Effector memory CD8-positive, alpha-beta T cell (primary cell): Measurements from ENCODE around the gene TMEM39B.
"Not testable (repeated sequence)": the region's sequence is repeated elsewhere in the genome, so short reads cannot be mapped to it uniquely, and the experiment has no call there.

Experiments used
- ATAC-seq: fragments of 150-1000 bp; cut with Tn5 transposase; replicated peaks from 2 replicates; pipeline ENCODE4 v1.10.0; 2021; ENCODE audit warnings: mild to moderate bottlenecking, moderate library complexity
- DNase-seq, 3 experiments: peaks; one replicate each; pipeline ENCODE4 v3.0.0; 2021
- H3K27ac Mint-ChIP-seq, 2 donors: one replicate each; pipeline ENCODE4 v1.8.0; 2022; ENCODE audit warnings: mild to moderate bottlenecking in 2 of 2, mixed read lengths in 2 of 2, moderate library complexity in 2 of 2
- H3K27me3 Mint-ChIP-seq, 2 donors: one replicate each; pipeline ENCODE4 v1.8.0; 2022; ENCODE audit warnings: mixed read lengths in 2 of 2
- H3K36me3 Mint-ChIP-seq: one replicate; pipeline ENCODE4 v1.8.0; 2022; ENCODE audit warnings: mild to moderate bottlenecking, moderate library complexity, mixed read lengths; ENCODE audit not compliant: insufficient read depth
- H3K4me1 Mint-ChIP-seq, 2 donors: one replicate each; pipeline ENCODE4 v1.8.0; 2022; ENCODE audit warnings: low read depth in 2 of 2, mixed read lengths in 2 of 2
- H3K4me3 Mint-ChIP-seq, 2 donors: one replicate each; pipeline ENCODE4 v1.8.0; 2022; ENCODE audit warnings: mild to moderate bottlenecking in 2 of 2, mixed read lengths in 2 of 2, moderate library complexity in 2 of 2
- H3K9me3 Mint-ChIP-seq, 2 donors: one replicate each; pipeline ENCODE4 v1.8.0; 2022; ENCODE audit warnings: mixed read lengths in 2 of 2

TMEM39B gene

GRCh38 chr1:32052887-32053286, 19.9 kb upstream of the TMEM39B start:
- H3K27me3 Mint-ChIP-seq, result no peaks in the 10 kb centered on the region
- no peak overlapping the region for H3K27ac Mint-ChIP-seq
- H3K4me1 Mint-ChIP-seq, result peaks cover 3% of the 10 kb centered on the region in 2 donors
- no peak overlapping the region for H3K4me3 Mint-ChIP-seq
- DNase-seq (no peak), ATAC-seq (no peak)
- H3K9me3 Mint-ChIP-seq, result no peaks in the 10 kb centered on the region
- H3K36me3 Mint-ChIP-seq, result peaks cover 54% of the 10 kb centered on the region

GRCh38 chr1:32055416-32055815, 17.3 kb upstream of the TMEM39B start:
- Mint-ChIP-seq H3K4me3 (no peak overlapping the region), H3K4me1 (no peaks in the 10 kb centered on the region), H3K36me3 (peaks cover 59% of the 10 kb centered on the region), H3K27ac (no peak overlapping the region), H3K27me3 (no peaks in the 10 kb centered on the region), H3K9me3 (no peaks in the 10 kb centered on the region)
- DNase-seq, result no peak
- ATAC-seq, result no peak

DNA sequence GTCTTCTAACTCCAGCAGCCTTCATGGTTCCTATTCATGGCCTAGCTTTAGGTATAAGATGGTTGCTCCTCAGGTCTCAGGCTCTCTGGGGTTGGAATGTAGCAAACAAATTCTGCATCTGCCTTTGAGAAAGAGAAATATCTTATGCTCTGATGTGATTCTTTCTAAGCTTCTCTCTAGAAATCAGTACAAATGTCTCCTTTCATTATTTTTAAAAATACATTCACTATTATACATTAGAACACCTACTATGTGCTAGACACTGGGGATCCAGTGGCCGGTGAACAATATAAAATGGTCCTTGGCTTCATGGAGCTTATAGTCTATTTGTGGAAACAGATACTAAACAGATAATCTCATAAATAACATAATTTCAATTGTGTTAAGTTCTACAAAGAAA, 16.1 kb upstream of the TMEM39B start:
- DNase-seq, result no peak
- ATAC-seq, result no peak
- Mint-ChIP-seq H3K4me3 (no peak overlapping the region), H3K9me3 (no peaks in the 10 kb centered on the region), H3K36me3 (peaks cover 66% of the 10 kb centered on the region), H3K27ac (peak overlapping the region in 1 of 2 donors; percentile 80), H3K27me3 (no peaks in the 10 kb centered on the region), H3K4me1 (no peaks in the 10 kb centered on the region)

- no peak for DNase-seq
- Mint-ChIP-seq H3K27ac (peak overlapping the region; percentile 9 to 78), H3K9me3 (no peaks in the 10 kb centered on the region), H3K27me3 (no peaks in the 10 kb centered on the region), H3K36me3 (peaks cover 56% of the 10 kb centered on the region), H3K4me1 (no peaks in the 10 kb centered on the region), H3K4me3 (no peak overlapping the region)
- no peak for ATAC-seq
Observed at GRCh38 chr1:32060914-32061313, 11.8 kb upstream of the TMEM39B start.

DNA sequence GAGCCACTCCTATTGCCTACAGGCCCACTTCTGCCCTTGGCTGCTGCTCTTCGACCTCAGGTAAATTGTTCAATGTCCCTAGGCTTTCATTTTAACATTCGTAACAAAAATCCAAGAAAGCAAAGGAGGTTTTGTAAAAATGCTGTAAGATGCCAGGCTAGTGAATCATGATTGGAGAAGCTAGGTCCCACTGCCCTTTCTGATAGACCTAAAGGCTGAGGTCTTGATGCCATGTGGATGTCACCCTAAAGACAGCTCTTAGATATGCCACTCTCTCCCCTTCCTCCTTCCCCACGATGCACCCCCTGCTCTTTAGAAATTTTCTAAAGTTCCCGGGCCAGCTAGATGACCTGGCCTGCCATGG, 9.9 kb upstream of the TMEM39B start:
- H3K4me1 Mint-ChIP-seq, result peaks cover 5 to 9% of the 10 kb centered on the region in 2 donors
- H3K27ac Mint-ChIP-seq, result peak overlapping the region; percentile 59 to 81
- H3K27me3 Mint-ChIP-seq, result no peaks in the 10 kb centered on the region
- H3K4me3 Mint-ChIP-seq, result no peak overlapping the region
- no peak for ATAC-seq
- no peak for DNase-seq
- no peaks in the 10 kb centered on the region for H3K9me3 Mint-ChIP-seq
- H3K36me3 Mint-ChIP-seq, result peaks cover 52% of the 10 kb centered on the region

- no peaks in the 10 kb centered on the region for H3K9me3 Mint-ChIP-seq
- H3K27me3 Mint-ChIP-seq, result no peaks in the 10 kb centered on the region
- peaks cover 47% of the 10 kb centered on the region for H3K36me3 Mint-ChIP-seq
- no peak overlapping the region for H3K4me3 Mint-ChIP-seq
- DNase-seq (no peak), ATAC-seq (peak; percentile 56)
- peaks cover 5 to 9% of the 10 kb centered on the region in 2 donors for H3K4me1 Mint-ChIP-seq
- peak overlapping the region; percentile 59 to 81 for H3K27ac Mint-ChIP-seq
Observed at GRCh38 chr1:32063261-32063681, 9.5 kb upstream of the TMEM39B start.

DNA sequence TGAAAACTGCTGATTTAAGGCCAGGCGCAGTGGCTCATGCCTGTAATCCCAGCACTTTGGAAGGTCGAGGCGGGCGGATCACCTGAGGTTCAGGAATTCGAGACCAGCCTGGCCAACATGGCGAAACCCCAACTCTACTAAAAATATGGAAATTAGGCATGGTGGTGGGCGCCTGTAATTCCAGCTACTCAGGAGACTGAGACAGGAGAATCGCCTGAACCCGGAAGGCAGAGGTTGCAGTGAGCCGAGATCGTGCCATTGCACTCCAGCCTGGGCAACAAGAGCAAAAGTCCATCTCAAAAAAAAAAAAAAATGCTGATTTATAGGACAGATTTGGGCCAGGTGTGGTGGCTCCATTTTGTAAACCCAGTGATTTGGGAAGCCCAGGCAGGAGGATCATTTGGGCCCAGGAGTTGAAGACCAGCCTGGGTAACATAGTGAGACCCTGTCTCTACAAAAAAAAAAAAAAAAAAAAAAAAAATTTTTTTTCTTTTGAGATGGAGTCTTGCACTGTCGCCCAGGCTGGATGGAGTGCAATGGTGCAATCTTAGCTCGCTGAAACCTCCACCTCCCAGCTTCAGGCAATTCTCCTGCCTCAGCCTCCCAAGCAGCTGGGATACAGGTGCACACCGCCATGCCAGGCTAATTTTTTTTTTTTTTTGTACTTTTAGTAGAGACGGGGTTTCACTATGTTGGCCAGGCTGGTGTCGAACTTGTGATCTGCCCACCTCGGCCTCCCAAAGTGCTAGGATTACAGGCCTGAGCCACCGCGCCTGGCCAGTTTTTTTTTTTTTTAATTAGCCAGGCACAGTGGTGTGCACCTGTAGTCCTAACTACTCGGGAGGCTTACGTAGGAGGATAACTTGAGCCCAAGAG, 6.9 kb upstream of the TMEM39B start:
- DNase-seq, H3K9me3 Mint-ChIP-seq, H3K27me3 Mint-ChIP-seq, H3K4me1 Mint-ChIP-seq, ATAC-seq: not testable (repeated sequence)
- peak overlapping the region in 1 of 2 donors; percentile 17 for H3K4me3 Mint-ChIP-seq
- H3K36me3 Mint-ChIP-seq, result peaks cover 25% of the 10 kb centered on the region
- peak overlapping the region in 1 of 2 donors; percentile 25 for H3K27ac Mint-ChIP-seq

- peak overlapping the region in 1 of 2 donors; percentile 25 for H3K27ac Mint-ChIP-seq
- no peaks in the 10 kb centered on the region for H3K27me3 Mint-ChIP-seq
- peak; percentile 80 for ATAC-seq
- peaks cover 18% of the 10 kb centered on the region for H3K36me3 Mint-ChIP-seq
- peaks cover 5 to 9% of the 10 kb centered on the region in 2 donors for H3K4me1 Mint-ChIP-seq
- H3K9me3 Mint-ChIP-seq, result no peaks in the 10 kb centered on the region
- peak overlapping the region in 1 of 2 donors; percentile 17 for H3K4me3 Mint-ChIP-seq
- DNase-seq, result peak in 1 of 3 experiments; percentile 13
Observed at GRCh38 chr1:32066489-32066873, 6.3 kb upstream of the TMEM39B start.

GRCh38 chr1:32068957-32069588, 3.7 kb upstream of the TMEM39B start:
- DNase-seq (no peak), ATAC-seq (no peak)
- H3K36me3 Mint-ChIP-seq, result peaks cover 24% of the 10 kb centered on the region
- no peak overlapping the region for H3K27ac Mint-ChIP-seq
- H3K9me3 Mint-ChIP-seq, result no peaks in the 10 kb centered on the region
- no peak overlapping the region for H3K4me3 Mint-ChIP-seq
- no peaks in the 10 kb centered on the region for H3K27me3 Mint-ChIP-seq
- peaks cover 18 to 28% of the 10 kb centered on the region in 2 donors for H3K4me1 Mint-ChIP-seq

DNA sequence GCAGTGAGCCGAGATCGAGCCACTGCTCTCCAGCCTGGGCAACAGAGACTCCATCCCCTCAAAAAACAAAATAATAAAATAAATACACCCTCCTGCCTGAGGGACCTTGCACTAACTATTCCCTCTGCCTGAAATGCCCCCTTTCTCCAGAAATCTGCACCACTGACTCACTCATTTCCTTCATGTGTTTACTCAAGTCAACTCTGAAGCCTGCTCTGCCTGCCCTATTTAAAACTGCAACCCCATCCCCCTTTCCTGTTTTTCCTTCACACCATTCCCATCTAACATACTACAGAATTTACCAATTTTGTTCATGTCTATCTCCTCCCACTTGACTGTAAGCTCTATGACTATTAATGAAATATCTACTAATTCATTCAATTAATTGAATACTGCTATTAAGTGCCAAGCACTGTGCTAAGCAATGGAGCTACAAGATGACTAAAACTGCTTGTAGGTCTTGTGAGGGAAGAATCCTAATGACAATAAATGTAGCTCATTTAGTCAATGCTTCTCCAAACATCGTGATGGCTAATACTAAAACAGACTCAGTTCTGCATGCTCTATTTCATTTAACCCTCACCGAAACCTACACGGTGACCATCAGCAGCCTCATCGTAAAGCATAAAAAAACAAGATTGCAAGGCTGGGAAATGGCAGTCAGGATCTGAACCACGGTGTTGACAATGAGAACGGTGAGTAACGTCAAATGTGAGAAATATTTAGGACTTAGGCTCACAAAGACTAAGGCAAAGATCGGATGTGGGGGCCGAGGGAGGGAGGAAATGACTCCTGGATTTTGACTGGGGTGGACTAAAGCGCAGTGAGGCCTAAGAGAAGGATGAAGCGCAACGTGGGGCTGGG, 749 bp upstream of the TMEM39B start:
- Mint-ChIP-seq H3K9me3 (no peaks in the 10 kb centered on the region), H3K4me1 (peaks cover 19% of the 10 kb centered on the region in 2 donors), H3K36me3 (peaks cover 26% of the 10 kb centered on the region), H3K4me3 (peak overlapping the region; percentile 89 to 98), H3K27me3 (no peaks in the 10 kb centered on the region), H3K27ac (peak overlapping the region; percentile 91 to 95)
- no peak for DNase-seq
- no peak for ATAC-seq

DNA sequence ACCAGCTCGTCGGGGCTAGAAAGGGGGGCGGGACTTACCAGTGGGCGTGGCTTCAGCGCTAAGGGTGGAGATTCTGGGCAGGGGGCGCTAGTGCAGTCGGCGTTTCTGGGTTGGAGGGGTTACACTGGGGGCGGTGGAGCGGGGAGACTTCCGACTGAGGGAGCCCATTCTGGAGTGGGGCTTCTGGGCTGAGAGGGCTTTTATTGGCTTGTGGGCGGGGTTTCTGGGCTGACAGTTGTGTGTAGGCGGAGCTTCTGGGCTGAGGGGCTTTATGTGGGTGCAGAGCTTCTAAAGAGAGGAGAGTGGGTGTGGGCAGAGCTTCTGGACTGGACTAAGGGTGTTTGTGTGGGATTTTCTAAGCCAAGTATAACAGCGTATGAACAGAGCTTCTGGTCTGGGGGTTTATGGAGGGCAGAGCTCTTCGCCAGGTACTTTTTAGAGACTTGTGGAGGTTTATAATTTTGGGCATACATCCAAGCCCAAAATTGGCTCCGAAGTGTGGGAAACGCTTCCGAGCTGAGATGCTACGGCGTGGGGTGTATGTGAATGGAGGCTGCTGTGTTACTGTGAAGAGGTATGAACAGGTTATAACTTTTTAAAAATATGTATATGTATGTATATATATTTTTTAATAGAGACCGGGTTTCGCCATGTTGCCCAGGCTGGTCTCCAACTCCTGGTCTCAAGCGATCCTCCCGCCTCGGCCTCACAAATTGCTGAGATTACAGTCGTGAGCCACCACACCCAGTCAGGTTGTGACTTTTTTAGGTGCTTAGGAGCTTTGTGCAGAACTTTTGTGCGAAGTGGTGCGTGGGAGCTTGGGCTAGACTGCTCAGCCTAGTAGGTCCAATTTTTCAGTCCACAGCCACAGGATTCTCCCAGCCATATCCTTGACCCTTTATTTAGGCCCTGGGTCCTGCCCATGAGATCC, 825 bp downstream of the TMEM39B start:
- Mint-ChIP-seq H3K9me3 (no peaks in the 10 kb centered on the region), H3K4me3 (peak overlapping the region; percentile 89 to 98), H3K4me1 (peaks cover 19 to 23% of the 10 kb centered on the region in 2 donors), H3K36me3 (peaks cover 28% of the 10 kb centered on the region), H3K27me3 (no peaks in the 10 kb centered on the region), H3K27ac (peak overlapping the region; percentile 91 to 95)
- DNase-seq (no peak), ATAC-seq (peak; percentile 34)

- H3K27ac Mint-ChIP-seq, result peak overlapping the region in 1 of 2 donors; percentile 31
- H3K36me3 Mint-ChIP-seq, result peaks cover 40% of the 10 kb centered on the region
Observed at GRCh38 chr1:32074841-32075240, 2.1 kb downstream of the TMEM39B start.

More at GRCh38 chr1:32074841-32075240, 2.1 kb downstream of the TMEM39B start:
- no peaks in the 10 kb centered on the region for H3K27me3 Mint-ChIP-seq
- peaks cover 19 to 23% of the 10 kb centered on the region in 2 donors for H3K4me1 Mint-ChIP-seq
- ATAC-seq (no peak), DNase-seq (no peak)
- H3K9me3 Mint-ChIP-seq, result no peaks in the 10 kb centered on the region
- H3K4me3 Mint-ChIP-seq, result peak overlapping the region in 1 of 2 donors; percentile 28
